Activated CD8-positive, alpha-beta memory T cell treated with anti-CD3 and anti-CD28 coated beads for 1 hour (primary cell): ENCODE results near the gene NDRG3.
"Not testable (repeated sequence)": the region's sequence is repeated elsewhere in the genome, so short reads cannot be mapped to it uniquely, and the experiment has no call there.

ENCODE experiments used
- DNase-seq, 2 donors: peaks; one replicate each; pipeline ENCODE4 v3.0.0-alpha.2; 2020; ENCODE audit warnings: low read depth in 1 of 2; ENCODE audit errors: extremely low read depth in 1 of 2

Gene NDRG3

GRCh38 chr20:36700438-36700837 is 45.5 kb downstream of the NDRG3 start:
- no peak for DNase-seq

DNA sequence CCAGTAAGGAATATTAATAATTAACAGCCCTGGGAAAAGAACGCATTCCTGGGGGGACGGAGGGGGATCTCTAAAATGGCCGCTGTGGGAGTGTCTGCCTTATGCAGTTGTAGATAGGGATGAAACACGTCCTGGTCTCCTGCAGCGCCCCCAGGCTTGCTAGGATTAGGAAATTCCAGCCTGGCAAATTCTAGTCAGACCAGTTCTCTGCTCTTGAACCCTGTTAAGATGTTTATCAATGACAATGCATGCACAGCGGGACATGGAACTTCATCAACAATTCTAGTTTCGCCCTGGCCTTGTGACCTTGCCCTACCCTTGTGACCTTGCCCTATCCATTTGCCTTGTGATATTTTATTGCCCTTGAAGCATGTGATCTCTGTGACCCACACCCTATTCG is 50.4 kb downstream of the NDRG3 start:
- DNase-seq, result not testable (repeated sequence)

- no peak for DNase-seq
Measured at GRCh38 chr20:36688630-36689029, 57.3 kb downstream of the NDRG3 start.

DNA sequence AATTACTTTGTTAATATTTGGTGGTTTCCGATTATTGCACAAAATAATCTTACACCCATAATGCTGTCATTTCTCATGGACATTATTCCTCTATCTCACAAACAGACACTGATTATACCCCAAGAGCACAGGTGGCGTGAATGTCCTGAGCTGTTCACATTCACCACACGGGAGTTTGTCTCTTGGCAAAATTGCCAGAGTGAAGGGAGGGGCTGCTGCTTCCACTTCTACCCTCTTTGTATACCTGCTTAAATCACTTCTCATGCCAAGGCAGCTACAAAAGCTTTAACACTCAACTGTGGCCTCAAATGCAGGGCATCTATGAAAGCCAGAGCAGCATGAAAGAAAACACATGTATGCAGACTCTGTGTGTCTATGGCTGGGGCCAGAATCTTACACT is 58.0 kb downstream of the NDRG3 start:
- DNase-seq, result no peak

DNA sequence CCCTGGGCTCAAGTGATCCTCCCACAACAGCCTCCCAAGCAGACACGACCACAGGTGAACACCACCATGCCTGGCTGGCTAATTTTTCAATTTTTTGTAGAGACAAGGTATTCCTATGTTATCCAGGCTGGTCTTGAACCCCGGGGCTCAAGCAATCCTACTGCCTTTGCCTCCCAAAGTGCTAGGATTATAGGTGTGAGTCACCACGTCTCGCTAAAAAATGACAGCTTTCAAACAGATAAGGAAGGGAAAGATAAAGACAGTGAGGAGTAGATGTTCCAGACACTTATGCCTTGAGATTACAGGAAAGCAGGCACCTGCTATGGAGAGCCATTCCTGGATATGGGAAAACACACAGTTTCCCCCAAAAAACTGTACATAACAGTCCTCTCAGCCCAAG is 58.9 kb downstream of the NDRG3 start:
- DNase-seq, result no peak

DNA sequence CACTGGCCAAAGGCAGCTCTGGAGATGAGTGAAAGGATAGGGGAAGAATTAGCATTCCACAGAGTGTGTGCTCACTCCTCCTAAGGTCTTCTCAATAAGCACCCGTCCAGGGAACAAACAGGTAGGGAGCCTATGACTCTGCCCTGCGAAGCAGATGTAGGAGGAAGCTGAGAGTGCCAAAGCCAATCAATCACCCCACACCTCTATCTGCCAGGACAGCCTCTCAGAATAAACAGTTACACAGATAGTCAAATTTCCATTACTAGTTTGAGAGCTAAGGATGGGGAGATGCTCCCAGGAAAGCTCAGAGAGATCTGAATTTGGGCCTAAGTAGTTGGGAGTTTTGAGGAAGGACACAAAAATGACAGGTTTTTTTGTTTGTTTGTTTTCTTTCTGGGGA is 59.4 kb downstream of the NDRG3 start:
- DNase-seq, result no peak

DNA sequence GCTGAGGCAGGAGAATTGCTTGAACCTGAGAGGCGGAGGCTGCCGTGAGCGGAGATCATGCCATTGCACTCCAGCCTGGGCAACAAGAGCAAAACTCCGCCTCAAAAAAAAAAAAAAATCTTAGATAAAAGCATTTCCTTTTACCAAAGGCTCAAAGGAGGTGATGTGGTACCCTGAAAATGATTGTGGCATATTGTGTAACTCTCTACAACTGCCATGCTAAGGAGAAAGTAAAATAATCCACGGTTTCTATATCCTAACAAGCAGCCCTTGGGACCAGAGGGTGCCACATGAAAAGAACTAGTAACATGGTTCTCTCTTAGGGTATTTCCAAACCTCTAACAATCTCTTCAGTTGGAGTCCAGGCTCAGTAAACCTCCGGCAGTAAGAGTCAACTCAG is 61.1 kb downstream of the NDRG3 start:
- no peak for DNase-seq

GRCh38 chr20:36682311-36682710 is 63.6 kb downstream of the NDRG3 start:
- no peak for DNase-seq

DNA sequence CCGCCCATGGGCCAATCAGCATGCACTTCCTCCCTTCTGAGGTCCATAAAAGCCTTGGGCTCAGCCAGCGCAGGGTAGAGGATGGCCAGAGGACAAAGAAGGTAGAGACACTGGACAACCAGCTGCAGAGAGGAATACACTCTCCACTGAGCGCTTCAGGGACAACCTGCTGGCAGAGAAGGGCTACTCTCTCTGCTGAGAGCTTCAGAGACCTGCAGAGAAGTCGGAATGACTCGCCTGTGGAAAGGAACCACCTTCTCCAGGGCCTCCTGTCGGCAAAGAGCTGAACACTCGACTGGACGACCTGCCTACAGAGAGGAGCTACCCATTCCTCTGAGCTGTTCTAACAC is 68.5 kb downstream of the NDRG3 start:
- no peak for DNase-seq

DNA sequence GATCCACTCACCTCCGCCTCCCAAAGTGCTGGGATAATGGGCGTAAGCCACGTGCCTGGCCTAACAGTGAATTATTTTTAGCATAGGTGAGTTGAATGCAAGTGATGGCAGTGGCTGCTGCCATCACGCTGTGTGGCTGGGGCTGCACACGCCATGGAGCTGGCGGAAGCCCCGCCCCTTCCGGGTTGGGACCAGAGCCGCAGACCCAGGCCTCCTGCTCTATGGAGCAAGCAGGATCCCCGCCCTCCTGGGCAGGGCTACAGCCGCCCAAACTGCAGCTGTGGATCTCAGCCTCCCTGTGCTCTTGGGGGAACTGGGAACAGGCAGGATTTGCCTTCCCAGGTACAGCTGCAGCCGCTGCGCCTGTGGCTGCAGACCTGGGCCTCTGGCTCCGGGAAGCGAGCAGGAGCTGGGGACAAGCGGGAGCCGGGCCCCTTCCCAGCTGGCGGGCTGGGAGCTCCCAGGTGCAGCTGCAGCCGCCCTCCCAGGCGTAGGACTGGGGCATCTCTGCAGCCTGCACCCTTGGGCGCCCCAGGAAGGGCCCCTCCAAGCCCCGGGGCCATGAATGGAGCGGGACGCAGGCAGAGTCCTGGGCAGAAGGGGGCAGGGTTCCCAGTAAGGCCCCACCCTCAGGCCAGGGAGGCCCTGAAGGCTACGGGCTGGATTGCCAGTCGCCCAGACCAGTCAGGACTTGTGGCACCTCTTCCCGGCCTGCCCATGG is 69.0 kb downstream of the NDRG3 start:
- DNase-seq, result no peak

DNA sequence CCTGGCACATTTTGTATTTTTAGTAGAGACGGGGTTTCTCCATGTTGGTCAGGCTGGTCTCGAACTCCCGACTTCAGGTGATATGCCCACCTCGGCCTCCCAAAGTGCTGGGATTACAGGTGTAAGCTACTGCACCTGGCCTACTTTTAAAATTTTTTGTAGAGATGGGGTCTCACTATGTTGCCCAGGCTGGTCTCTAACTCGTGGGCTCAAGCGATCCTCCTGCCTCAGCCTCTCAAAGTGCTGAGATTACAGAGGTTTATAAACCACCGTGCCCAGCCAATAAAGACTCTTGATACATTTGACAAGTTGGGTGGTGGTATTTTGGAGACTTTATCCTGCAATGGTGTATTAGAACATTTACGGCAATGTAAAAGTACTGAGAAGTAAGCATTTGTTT is 70.3 kb downstream of the NDRG3 start:
- not testable (repeated sequence) for DNase-seq

- DNase-seq, result no peak
Measured at GRCh38 chr20:36672991-36673390, 72.9 kb downstream of the NDRG3 start.

DNA sequence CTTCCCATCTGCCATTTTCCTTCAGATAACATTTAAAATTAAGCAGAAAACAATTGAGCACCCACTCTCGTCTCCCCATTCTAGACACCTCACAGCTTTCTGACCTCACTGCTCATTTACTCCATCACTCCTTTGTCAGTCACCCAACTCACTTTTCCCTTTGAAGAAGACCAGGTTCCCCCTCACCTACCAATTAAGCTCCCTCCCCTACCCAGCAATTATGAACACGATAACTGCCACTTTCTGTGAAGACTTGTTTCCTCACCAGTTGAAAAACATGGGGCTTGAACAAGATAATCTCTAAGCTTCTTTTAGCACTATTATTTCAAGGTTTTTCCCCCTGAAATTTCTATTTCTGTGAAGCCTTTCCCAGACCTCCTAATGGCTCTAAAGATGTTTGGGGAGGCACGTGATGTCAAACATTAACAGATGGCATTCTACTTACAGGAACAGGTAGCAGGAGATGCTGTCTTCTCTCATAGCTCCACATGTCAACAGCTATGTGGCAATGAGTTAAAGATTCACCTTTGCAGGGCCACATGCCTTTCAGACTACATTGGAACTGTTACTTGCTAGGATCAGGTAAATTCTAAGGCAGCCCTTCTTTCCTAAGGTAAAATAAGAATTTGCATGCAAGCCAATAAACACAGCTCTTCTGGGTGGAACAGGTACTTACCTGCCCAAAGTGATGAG is 75.1 kb downstream of the NDRG3 start:
- no peak for DNase-seq

- no peak for DNase-seq
Measured at GRCh38 chr20:36666181-36666740, 79.6 kb downstream of the NDRG3 start.

- DNase-seq, result no peak
Measured at GRCh38 chr20:36663031-36663430, 82.9 kb downstream of the NDRG3 start.

GRCh38 chr20:36658300-36658699 is 87.6 kb downstream of the NDRG3 start:
- DNase-seq, result no peak

DNA sequence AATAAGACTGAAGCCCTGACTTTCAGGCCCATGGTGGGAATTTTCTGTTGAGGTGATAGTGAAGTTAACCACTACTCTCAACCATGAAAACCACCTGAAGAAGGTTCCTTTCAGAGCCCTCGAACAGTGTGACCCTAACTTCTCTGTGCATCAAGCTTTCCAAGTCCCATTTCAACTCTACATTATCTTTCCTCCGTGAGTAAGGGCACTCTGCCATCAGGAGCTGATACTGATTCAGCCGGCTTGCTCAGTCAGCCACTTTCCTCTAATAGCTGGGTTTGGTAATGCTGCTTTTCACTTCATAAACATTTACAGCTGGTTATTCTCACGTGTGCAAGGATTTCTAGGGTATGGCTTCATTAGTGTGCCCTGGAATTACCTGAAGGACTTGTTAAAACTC is 89.2 kb downstream of the NDRG3 start:
- no peak for DNase-seq

GRCh38 chr20:36655004-36655403 is 90.9 kb downstream of the NDRG3 start:
- DNase-seq, result no peak

- DNase-seq, result no peak
Measured at GRCh38 chr20:36654506-36654905, 91.4 kb downstream of the NDRG3 start.

- no peak for DNase-seq
Measured at GRCh38 chr20:36653456-36653855, 92.4 kb downstream of the NDRG3 start.

- DNase-seq, result no peak
Measured at GRCh38 chr20:36647196-36648121, 98.4 kb downstream of the NDRG3 start.
